SKM-1 treated with dmso at 0.1 percent for 144 hours (cell line): ENCODE measurements around the gene GNAL.
A peak's percentile ranks its signal among the peaks of the same experiment; 100 is the strongest.
"Not testable (repeated sequence)": the region's sequence is repeated elsewhere in the genome, so short reads cannot be mapped to it uniquely, and the experiment has no call there.

Experiments
- DNase-seq: peaks from one replicate; lab custom pipeline; 2025; ENCODE audit not compliant: unreplicated experiment; lab: John Stamatoyannopoulos, UW

Gene GNAL

DNA sequence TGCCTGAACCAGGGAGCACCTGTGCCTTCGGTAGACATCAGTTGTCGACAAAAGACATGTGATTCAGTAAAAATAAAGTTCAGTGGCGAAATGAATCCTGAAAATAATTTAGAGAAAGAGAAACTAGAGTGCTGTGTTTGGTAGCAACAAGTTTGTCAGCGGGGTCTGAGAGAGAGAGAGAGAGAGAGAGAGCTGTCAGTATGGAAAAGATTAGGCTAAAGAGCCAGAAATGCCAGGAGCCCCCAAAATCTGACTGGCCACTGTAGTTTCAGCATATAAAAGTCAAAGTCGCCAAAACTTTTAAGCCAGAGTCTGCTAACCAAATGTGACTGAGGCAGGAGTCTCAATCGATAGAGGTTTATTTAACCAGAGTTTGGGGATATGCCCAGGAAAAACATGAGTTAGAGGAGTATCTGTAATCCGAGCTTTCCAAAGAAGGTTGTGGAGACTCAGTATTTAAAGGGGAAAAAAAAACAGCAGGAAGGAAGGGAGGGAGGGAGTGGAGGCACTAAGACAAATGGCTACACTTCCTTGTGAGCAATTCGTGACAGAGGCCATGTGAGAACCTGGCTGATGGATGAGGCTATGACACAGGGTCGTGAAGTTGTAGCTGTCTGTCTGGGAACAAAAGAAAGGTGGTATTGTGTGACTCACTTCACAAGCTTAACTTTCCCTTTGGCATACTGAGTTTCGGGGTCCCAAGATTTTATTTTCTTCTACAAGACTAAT is 20.5 kb upstream of the GNAL start:
- no peak for DNase-seq

DNA sequence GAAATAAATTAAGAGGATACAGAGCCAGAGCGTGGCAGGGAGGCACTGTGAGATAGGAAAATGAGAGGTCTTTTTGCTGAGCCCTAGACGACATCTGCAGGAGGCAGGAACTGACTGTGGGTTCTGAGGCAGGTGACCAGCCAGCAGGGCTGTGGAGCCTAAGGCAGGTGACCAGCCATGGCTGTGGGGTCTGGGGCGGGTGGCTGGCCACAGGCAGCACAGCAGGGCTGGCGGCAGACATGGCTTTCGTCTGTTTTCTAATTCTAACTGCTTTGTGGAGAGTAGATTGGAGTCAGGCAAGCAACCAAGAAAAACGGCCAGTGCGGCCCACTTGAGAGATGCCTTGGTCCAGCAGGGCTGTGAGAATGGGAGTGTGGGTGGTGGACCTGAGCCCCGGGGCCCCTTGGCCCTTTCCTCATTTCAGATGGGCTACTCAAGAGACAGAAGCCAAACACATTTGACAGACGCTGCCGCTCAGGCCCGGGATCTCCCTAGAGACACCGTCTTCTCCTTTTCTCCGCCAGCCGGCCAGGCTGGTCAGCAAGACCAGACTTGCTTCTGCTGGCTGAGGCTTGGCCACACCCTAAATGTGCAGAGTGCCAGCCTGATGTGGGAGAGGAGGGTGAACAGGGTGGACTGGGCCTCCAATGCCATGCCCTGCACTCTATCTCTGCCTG is 19.7 kb upstream of the GNAL start:
- DNase-seq: no peak

GRCh38 chr18:11669948-11670275 is 19.2 kb upstream of the GNAL start:
- no peak for DNase-seq

DNA sequence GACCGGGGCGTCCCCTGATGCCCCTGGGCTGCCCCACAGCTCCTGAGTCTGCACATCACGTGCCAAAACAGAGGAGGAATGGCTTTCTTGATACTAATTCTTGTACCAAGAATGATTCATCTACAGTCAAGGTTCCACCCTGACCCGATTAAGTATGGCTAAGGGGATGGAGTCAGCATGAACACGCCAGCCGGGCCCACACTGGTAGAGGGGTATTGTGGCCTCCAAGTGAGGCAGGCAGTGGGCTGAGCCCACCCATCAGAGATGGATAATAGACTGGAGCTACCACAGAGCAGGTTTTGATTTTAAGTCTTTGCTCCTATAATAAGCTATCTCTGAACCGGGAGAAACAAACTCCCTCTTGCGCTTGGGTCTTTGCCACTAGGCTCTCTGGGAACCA is 17.9 kb upstream of the GNAL start:
- no peak for DNase-seq

DNA sequence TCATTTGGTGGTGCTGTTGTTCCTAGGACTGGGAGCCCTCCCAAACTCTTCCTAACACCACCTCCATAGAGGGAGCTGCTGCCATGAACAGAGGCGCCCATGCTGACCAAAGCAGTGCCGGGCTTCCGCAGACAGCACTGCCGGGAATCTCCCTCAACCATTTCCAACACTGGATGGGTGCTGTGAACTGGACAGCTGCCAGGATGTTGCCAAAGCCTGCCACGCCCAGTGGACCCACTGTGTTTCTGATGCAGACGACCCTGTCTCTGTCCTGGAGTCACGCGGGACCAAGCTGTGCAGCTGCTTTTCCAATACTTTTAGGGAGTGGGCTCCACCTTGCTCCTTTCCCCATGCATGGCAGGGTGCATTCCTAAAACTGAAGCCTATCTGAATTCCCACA is 16.9 kb upstream of the GNAL start:
- no peak for DNase-seq

GRCh38 chr18:11672846-11673454 is 16.1 kb upstream of the GNAL start:
- no peak for DNase-seq

GRCh38 chr18:11673560-11673959 is 15.5 kb upstream of the GNAL start:
- DNase-seq: no peak

- DNase-seq: no peak
These were observed 14.9 kb upstream of the GNAL start for GRCh38 chr18:11674119-11674518.

DNA sequence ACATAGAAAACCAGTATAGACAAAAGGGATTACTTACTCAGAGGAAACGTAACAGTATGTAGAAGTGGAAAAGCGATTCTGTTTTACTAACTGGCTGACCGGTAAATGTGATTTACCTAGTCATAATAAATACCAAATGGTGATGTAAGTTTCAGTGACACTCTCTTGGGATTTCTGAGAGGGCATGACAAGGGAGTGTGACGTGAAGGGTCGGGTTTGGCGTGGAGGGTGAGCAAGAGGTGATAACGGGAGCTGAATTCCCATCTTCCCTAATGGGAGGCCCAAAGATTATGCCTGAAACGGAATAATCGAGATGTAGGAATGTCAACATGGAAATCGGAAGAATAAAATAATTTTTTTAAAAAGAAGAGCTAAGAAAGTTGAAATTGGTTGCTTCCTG is 12.7 kb upstream of the GNAL start:
- DNase-seq: no peak

DNA sequence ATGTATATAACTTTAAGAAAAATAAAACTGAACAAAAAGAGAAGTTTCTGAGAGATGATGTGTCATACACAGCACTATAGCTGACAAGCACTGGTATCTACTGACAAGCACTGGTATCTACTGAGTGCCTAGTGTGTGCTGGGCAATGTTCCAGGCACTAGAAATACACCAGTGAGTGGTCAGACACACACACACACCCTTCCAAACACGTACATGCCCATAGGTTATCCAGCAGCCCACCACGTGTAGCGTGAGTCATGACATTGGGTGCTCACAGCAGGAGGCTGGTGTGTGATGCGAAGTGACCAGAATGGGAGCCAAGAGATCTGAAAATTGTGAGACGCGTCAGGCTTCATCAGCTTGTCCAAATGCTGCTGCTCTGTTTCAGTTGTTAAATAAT is 12.2 kb upstream of the GNAL start:
- no peak for DNase-seq

- no peak for DNase-seq
These were observed 10.9 kb upstream of the GNAL start for GRCh38 chr18:11678211-11678610.

GRCh38 chr18:11689669-11690565 is 853 bp downstream of the GNAL start:
- DNase-seq: peak; percentile 19

DNA sequence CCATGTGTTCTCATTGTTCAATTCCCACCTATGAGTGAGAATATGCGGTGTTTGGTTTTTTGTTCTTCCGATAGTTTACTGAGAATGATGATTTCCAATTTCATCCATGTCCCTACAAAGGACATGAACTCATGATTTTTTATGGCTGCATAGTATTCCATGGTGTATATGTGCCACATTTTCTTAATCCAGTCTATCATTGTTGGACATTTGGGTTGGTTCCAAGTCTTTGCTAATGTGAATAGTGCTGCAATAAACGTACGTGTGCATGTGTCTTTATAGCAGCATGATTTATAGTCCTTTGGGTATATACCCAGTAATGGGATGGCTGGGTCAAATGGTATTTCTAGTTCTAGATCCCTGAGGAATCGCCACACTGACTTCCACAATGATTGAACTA is 1.6 kb downstream of the GNAL start:
- not testable (repeated sequence) for DNase-seq

DNA sequence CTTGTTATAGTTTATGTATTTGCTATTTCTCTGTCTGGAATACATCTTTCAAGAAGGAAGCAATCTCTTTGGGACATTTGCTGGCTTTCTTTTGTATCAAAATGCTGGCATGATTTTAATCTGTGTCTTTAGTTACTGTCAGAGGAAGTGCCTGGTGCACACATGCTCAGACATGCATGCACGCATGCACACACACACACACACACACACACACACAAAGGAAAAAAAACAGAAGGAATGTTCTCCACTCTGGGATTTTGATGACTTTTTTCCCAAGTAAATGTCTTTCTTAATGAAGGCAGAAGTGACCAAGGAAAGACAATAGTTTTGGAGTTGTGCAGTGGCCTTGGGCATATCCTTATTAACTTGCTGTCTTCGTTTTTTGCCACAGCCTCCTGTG is 6.7 kb downstream of the GNAL start:
- no peak for DNase-seq

- DNase-seq: no peak
These were observed 7.4 kb downstream of the GNAL start for GRCh38 chr18:11696451-11696850.

DNA sequence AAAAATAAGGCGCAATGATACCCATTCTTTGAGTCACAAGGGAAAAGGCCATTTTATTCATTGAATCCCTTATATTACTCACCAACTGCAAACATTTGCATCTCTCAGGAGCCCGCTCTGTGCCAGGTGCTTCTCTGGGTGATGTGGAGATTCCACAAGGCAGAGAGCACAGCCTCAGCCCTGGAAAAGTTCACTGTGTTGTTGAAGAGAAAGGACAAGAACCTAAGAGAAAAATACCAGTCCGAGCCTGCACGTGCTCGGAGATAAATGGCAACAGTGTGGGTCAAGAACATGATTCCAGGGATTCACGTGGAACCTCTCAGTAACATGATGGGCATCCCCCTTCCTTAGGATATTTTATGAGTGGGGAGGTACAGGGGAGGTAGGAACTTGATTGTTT is 11.8 kb downstream of the GNAL start:
- DNase-seq: no peak

DNA sequence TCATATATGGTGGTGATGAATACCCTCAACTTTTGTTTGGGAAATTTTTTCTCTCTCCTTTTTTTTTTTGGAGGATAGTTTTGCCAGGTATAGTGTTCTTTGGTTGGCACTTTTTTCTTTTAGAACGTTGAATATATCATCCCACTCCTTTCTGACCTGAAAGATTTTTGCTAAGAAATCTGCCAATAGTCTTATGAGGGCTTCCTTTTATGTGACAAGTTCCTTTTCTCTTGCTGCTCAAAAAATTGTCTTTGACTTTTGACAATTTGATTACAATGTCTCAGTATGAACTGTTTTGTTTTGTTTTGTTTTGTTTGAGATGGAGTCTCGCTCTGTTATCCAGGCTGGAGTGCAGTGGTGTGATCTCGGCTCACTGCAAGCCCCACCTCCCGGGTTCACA is 21.5 kb downstream of the GNAL start:
- no peak for DNase-seq

DNA sequence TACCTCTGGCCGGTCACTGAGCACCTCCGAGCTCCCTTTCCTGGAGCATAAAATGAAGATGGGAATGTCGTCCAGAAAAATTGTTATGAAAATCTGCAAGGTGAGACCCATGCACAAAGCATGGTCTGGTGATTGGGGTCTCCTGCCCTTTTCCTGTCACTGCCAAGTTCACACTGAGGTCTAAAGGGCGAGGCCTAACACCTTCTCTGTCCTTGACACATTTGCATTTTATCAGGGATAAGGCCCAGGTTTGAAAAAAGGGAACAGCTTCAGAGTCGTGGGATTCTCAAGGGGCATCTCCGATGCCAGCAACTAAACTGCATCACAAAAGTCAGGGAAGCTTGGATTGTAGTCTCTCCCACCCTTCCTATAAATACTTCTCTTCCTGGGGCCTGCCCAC is 24.7 kb downstream of the GNAL start:
- DNase-seq: no peak

DNA sequence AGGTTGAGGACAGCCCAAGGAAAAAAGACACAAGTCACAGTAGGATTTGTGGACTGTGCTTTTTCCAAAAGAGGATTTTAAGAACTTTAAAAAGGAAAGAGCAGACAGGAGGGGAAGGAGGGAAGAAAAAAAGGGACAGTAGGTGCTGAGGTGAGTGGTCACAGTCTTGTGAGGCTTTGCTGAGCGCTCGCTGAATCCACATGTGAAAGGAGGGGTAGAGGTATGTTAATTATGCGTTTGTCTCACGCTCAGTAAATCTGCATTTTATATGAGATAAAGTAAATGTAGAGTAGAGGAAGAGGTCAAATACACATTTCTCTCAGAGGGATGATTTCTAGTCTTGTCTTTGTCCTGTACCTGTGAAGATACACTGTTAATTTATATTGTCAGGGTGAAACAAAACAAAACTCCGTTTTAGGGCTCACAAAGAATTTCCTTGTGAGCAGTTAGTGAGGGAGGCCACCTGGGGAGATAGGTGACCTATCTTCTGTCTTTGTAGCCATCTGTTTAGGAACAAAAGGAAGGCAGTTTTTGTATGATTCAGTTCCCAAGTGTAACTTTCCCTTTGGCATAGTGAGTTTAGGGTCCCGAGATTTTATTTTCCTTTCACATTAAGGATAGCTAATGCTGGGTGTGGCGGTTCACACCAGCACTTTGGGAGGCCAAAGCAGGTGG is 25.3 kb downstream of the GNAL start:
- DNase-seq: no peak

DNA sequence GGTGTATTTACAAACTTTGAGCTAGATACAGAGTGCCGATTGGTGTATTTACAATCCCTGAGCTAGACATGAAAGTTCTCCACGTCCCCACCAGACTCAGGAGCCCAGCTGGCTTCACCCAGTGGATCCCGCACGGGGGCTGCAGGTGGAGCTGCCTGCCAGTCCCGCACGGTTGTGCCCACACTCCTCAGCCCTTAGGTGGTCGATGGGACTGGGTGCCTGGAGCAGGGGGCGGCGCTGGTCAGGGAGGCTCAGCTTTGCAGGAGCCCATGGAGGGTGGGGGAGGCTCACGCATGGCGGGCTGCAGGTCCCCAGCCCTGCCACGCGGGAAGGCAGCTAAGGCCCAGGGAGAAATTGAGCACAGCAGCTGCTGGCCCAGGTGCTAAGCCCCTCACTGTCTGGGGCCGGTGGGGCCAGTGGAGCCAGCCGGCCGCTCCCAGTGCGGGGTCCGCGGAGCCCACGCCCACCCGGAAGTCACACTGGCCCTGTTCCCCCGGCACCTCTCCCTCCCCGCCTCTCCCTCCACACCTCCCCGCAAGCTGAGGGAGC is 27.8 kb downstream of the GNAL start:
- DNase-seq: not testable (repeated sequence)

GRCh38 chr18:11719050-11719449 is 30.0 kb downstream of the GNAL start:
- no peak for DNase-seq
